CD4-positive, alpha-beta T cell (primary cell): ENCODE data around the gene VPS18. TPM values are rescaled to one million over a fixed set of nuclear protein-coding genes. Genes with fewer than 3 reads are reported as not detected.

Experiments used
- ATAC-seq: fragments of 200-7000 bp; cut with Tn5 transposase; one replicate; pipeline ENCODE4 v1.10.0; 2022; ENCODE audit warnings: mild to moderate bottlenecking; ENCODE audit not compliant: poor library complexity
- CTCF ChIA-PET: fragments of 350-600 bp; sonication (Branson Sonifier 250); formaldehyde crosslinking; loops from one replicate; lab custom pipeline; 2021; ENCODE audit warnings: antibody characterized with exemption, inconsistent platforms; lab: Charles Lee
- POLR2A ChIA-PET: fragments of 350-600 bp; sonication (Branson Sonifier 250); formaldehyde crosslinking; loops from one replicate; lab custom pipeline; 2021; ENCODE audit warnings: antibody characterized with exemption, inconsistent platforms; lab: Charles Lee
- DNase-seq, 14 experiments: peaks; one replicate each; pipeline ENCODE4 v3.0.0-alpha.2; 2013 to 2020; ENCODE audit warnings: mixed read lengths in 2 of 14
- H3K27ac ChIP-seq, 2 donors: one replicate each; pipeline versions ENCODE4 v1.5.1 to v1.7.0; 2013; ENCODE audit warnings: low read length in 2 of 2, low read depth in 1 of 2, mild to moderate bottlenecking in 1 of 2
- H3K27me3 ChIP-seq, 2 experiments: 1 replicate in 1 of 2; 2 replicates in 1 of 2; pipeline versions ENCODE4 v1.6.1 to v1.7.0; 2013; ENCODE audit warnings: low read length in 2 of 2, control low read depth in 1 of 2, mild to moderate bottlenecking in 1 of 2, moderate library complexity in 1 of 2; ENCODE audit not compliant: insufficient read depth in 2 of 2, control insufficient read depth in 1 of 2
- H3K36me3 ChIP-seq: one replicate; pipeline ENCODE4 v1.6.1; 2013; ENCODE audit warnings: low read length, control low read depth; ENCODE audit not compliant: insufficient read depth
- H3K4me1 ChIP-seq: one replicate; pipeline ENCODE4 v1.6.1; 2013; ENCODE audit warnings: low read length, control low read depth; ENCODE audit not compliant: insufficient read depth
- H3K4me3 ChIP-seq: one replicate; pipeline ENCODE4 v1.5.1; 2013; ENCODE audit warnings: mild to moderate bottlenecking, low read length, moderate library complexity
- H3K9me3 ChIP-seq, 2 experiments: 1 replicate in 1 of 2; 2 replicates in 1 of 2; pipeline versions ENCODE4 v1.6.1 to v1.7.0; 2013; ENCODE audit warnings: low read length in 2 of 2, mild to moderate bottlenecking in 2 of 2, control low read depth in 1 of 2, moderate library complexity in 1 of 2; ENCODE audit not compliant: control insufficient read depth in 1 of 2, insufficient read depth in 1 of 2
- H3K27ac Mint-ChIP-seq: one replicate; pipeline ENCODE4 v1.8.0; 2020; ENCODE audit warnings: mixed read lengths
- H3K27me3 Mint-ChIP-seq: one replicate; pipeline ENCODE4 v1.8.0; 2021; ENCODE audit warnings: mixed read lengths
- H3K36me3 Mint-ChIP-seq: one replicate; pipeline ENCODE4 v1.8.0; 2021; ENCODE audit warnings: low read depth, mixed read lengths
- H3K4me1 Mint-ChIP-seq: one replicate; pipeline ENCODE4 v1.8.0; 2021; ENCODE audit warnings: low read depth, mixed read lengths
- H3K4me3 Mint-ChIP-seq: one replicate; pipeline ENCODE4 v1.8.0; 2020; ENCODE audit warnings: mild to moderate bottlenecking, mixed read lengths
- H3K9me3 Mint-ChIP-seq: one replicate; pipeline ENCODE4 v1.8.0; 2020; ENCODE audit warnings: mixed read lengths
- CTCF ChIP-seq: fragments of 200-600 bp; IDR thresholded peaks from one replicate; pipeline ENCODE4 v1.8.0; 2022; ENCODE audit warnings: antibody characterized with exemption, mild to moderate bottlenecking
- intact Hi-C, 2 experiments: fragments of 100-400 bp; cut with DNase I in 1 of 2; cut with micrococcal nuclease in 1 of 2; formaldehyde crosslinking; loops; one replicate each; pipeline versions ENCODE4 v1.15.1 to v1.9.0; 2023 to 2025; cut with DNase I, micrococcal nuclease
- total RNA-seq, 174 experiments: library from RNA in 2 of 174; stranded (reverse) in 2 of 174; gene quantifications; one replicate each; pipeline ENCODE4 v1.2.3 and lab custom pipeline; 2021 to 2026

Gene VPS18
- total RNA-seq, 2 experiments from 2014 or later = 20.8 to 21.7 TPM

DNA sequence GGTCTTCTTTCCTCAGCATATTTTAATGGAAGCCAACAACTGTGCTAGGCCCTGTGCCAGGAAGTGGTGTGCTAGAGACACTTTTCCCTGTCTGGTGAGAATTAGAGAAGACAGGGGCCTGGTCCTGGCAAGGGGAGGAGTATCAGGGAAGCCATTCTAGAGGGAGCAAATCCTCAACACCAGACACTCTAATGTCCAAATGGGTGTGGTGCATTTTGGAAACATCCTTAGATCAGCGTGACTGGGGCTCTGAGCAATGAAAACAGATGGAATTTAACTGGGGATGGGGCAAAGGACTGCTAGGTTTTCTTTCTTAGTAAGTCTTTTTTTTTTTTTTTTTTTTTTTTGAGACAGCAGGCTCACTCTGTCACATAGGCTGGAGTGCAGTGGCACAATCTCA is 7.7 kb upstream of the VPS18 start:
- H3K27me3 ChIP-seq = no peaks in the 10 kb centered on the region
- no peak for TF ChIP-seq CTCF
- H3K4me1 ChIP-seq = peaks cover 9% of the 10 kb centered on the region
- H3K27ac ChIP-seq = no peak overlapping the region
- H3K9me3 Mint-ChIP-seq = no peaks in the 10 kb centered on the region
- peaks cover 4% of the 10 kb centered on the region for H3K27me3 Mint-ChIP-seq
- ChIA-PET POLR2A (no interaction called here), CTCF (interaction anchor here (1.1 to 1.5 kb wide), 2 partner anchors 7 to 29 kb away, joined by 3 read pairs; partner anchors contain the start of gene VPS18)
- no peak overlapping the region for H3K4me3 Mint-ChIP-seq
- intact Hi-C loops = no loop called here
- H3K27ac Mint-ChIP-seq = no peak overlapping the region
- H3K4me3 ChIP-seq = no peak overlapping the region
- no peaks in the 10 kb centered on the region for H3K36me3 ChIP-seq
- peaks cover 10% of the 10 kb centered on the region for H3K4me1 Mint-ChIP-seq
- DNase-seq (no peak), ATAC-seq (no peak)
- H3K9me3 ChIP-seq = no peaks in the 10 kb centered on the region
- no peaks in the 10 kb centered on the region for H3K36me3 Mint-ChIP-seq

DNA sequence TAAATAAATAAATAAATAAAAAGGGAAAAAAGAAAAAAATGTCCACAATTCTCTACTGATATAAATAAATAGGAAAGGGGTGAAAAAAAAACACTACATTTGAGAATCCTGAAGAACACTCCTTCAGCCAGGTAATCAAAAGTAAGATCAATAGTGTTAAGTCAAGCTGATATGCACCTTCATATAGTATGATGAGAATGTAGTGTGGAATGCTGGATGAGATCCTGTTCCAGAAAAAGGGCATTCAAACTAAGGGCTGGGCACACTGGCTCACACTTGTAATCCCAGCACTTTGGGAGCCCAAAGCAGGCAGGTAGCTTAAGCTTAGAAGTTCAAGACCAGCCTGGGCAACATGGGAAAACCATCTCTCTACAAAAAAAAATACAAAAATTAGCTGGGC is 5.1 kb upstream of the VPS18 start:
- H3K27ac ChIP-seq = no peak overlapping the region
- Mint-ChIP-seq H3K36me3 (peaks cover under 1% of the 10 kb centered on the region), H3K4me3 (no peak overlapping the region), H3K4me1 (peaks cover 23% of the 10 kb centered on the region), H3K27ac (no peak overlapping the region), H3K27me3 (peaks cover 4% of the 10 kb centered on the region), H3K9me3 (no peaks in the 10 kb centered on the region)
- ChIA-PET POLR2A (no interaction called here), CTCF (interaction anchor here (5.8 kb wide), 1 partner anchor 31 kb away, joined by 54 read pairs; no protein-coding TSS in a partner anchor)
- DNase-seq = no peak
- H3K4me1 ChIP-seq = peaks cover 23% of the 10 kb centered on the region
- no peaks in the 10 kb centered on the region for H3K36me3 ChIP-seq
- TF ChIP-seq CTCF = no peak
- intact Hi-C loops = no loop called here
- no peak for ATAC-seq
- H3K27me3 ChIP-seq = no peaks in the 10 kb centered on the region
- H3K4me3 ChIP-seq = no peak overlapping the region
- H3K9me3 ChIP-seq = no peaks in the 10 kb centered on the region

- peak overlapping the region; percentile 11 for H3K4me3 Mint-ChIP-seq
- no peaks in the 10 kb centered on the region for H3K36me3 ChIP-seq
- TF ChIP-seq CTCF = no peak
- no peaks in the 10 kb centered on the region for H3K9me3 Mint-ChIP-seq
- H3K36me3 Mint-ChIP-seq = peaks cover 15% of the 10 kb centered on the region
- H3K27me3 Mint-ChIP-seq = no peaks in the 10 kb centered on the region
- peaks cover 35% of the 10 kb centered on the region for H3K4me1 ChIP-seq
- H3K4me3 ChIP-seq = no peak overlapping the region
- H3K27me3 ChIP-seq = no peaks in the 10 kb centered on the region
- ATAC-seq = no peak
- ChIA-PET POLR2A (no interaction called here), CTCF (interaction anchor here (1.1 to 5.8 kb wide), 2 partner anchors 18 to 33 kb away, joined by 4 to 54 read pairs; partner anchors contain the start of gene RHOV)
- intact Hi-C loops = loop anchor here (5.0 kb wide), 4 partner anchors 134 to 369 kb away; partner anchors contain the start of genes KNL1 (in 1 of the 2) and RMDN3 (in 1 of the 2)
- no peaks in the 10 kb centered on the region for H3K9me3 ChIP-seq
- no peak overlapping the region for H3K27ac ChIP-seq
- H3K4me1 Mint-ChIP-seq = peaks cover 32% of the 10 kb centered on the region
- H3K27ac Mint-ChIP-seq = no peak overlapping the region
- DNase-seq = no peak
Measured at GRCh38 chr15:40891138-40891537, 3.1 kb upstream of the VPS18 start.
